ENCODE results near the gene ELMO2. TPM values are rescaled to one million over a fixed set of nuclear protein-coding genes. Genes with fewer than 3 reads are reported as not detected.

ELMO2 gene, protein sequence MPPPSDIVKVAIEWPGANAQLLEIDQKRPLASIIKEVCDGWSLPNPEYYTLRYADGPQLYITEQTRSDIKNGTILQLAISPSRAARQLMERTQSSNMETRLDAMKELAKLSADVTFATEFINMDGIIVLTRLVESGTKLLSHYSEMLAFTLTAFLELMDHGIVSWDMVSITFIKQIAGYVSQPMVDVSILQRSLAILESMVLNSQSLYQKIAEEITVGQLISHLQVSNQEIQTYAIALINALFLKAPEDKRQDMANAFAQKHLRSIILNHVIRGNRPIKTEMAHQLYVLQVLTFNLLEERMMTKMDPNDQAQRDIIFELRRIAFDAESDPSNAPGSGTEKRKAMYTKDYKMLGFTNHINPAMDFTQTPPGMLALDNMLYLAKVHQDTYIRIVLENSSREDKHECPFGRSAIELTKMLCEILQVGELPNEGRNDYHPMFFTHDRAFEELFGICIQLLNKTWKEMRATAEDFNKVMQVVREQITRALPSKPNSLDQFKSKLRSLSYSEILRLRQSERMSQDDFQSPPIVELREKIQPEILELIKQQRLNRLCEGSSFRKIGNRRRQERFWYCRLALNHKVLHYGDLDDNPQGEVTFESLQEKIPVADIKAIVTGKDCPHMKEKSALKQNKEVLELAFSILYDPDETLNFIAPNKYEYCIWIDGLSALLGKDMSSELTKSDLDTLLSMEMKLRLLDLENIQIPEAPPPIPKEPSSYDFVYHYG
- 10 to 100 TPM; 56.4 to 56.5 TPM for total RNA-seq

DNA sequence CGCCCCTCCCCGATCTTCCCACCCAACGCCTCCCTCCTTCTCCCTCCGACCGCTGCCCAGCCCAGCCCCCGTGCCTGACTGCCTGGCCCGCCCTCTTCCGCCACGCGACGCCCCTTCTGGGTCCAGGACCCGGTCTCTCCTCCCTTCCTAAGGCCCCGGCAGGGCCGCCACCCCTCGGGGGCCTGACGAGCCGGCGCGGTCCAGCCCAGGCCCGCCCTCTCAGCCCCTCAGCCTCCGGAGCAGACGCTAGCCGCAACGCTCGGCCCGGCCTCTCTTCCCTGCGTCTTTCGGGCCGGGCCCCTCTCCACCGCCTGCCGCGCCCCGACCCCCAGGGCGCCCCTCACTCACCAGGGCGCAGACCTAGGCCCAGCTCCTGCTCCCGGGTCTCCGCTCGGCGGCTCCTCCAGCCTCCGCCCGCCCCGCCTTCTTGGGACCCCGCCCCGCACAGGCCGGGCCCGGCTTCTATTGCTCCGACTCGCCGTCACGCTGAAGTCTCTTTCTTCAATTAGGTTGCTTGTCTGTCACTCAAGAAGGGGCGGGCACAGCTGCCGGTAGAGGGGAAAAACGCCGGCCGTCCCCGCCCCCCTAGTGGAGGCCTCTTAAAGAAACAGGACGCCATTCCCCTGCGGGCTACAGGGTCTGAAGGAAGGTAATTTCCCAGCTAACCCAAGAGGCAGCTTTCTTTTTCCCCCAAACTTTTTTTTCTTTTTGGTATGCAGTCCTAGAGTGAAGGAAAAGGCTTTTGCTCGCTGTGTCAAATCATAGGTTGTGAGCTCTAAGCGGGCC is at the start of gene ELMO2:
ELMO2 (minus strand) TSS at position 416 of the 786 bp plus-strand sequence. CDS start 12,133 bp downstream, outside the sequence.
- ChIA-PET CTCF (interaction anchor here (0.5 to 1.9 kb wide), 3 partner anchors 22 to 101 kb away, joined by 3 to 6 read pairs (median 6); no protein-coding TSS in a partner anchor), POLR2A (interaction anchor here (0.7 to 1.5 kb wide), 2 partner anchors 9 to 43 kb away, joined by 3 to 13 read pairs; no protein-coding TSS in a partner anchor)

DNA sequence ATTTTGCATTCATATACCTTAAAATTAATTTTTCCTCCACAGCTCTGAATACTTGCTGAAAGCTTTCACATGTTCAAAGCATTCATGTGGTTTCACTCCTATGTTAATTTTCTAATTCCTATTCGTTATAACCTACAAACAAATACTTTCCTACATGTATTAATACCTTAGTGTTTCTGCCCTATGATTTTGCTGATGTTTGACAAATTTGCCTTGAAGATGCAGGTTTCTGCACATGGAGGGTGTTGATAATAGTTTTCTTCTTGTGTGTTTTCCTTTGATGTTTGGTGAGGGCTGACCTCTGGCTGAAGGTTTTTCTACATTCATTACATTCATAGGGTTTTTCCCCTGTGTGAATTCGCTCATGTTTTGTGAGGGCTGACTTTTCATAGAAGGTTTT is 49.3 kb upstream of the ELMO2 start:
- ChIA-PET CTCF (no interaction called here), POLR2A (no interaction called here)

DNA sequence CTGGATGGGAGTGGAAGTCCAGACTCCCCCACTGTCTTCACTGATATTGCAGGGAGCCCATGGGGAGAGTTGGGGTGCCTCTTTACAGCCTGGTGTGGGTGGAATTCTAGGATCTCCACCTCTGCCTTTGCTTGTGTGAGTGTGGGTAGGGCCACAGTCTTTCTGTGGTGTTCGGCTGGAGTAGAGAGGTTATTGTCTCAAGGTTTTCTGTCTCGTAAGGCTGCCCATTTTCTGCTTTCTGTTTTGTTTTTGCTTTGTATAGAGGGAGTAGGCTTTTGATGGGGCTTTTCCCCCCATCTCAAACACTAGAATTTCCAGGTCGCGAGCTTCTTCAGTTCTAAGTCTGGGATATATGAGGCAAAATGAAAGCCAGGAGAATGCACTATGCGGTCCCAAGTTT is 40.4 kb upstream of the ELMO2 start:
- POLR2A ChIA-PET, result no interaction called here
- CTCF ChIA-PET, result no interaction called here

DNA sequence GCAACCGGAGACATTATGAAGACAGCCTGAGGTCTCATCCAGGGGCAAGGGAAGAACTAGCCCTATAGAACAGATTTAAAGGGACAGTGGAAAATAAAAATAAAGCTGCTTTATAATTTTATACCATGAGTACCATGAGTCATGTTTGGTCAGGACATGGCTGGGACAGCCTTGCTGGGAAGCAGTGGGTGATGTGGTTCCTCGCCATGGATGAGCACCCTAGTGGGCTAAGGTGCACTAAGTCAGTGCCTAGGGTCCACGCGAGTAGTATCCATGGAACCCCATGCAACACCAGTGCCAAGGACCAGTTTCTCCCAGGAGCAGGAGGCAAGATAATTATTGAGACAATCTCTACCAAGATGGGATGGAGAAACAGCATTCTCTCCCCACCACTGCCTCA is 33.4 kb upstream of the ELMO2 start:
- ChIA-PET CTCF (no interaction called here), POLR2A (no interaction called here)

DNA sequence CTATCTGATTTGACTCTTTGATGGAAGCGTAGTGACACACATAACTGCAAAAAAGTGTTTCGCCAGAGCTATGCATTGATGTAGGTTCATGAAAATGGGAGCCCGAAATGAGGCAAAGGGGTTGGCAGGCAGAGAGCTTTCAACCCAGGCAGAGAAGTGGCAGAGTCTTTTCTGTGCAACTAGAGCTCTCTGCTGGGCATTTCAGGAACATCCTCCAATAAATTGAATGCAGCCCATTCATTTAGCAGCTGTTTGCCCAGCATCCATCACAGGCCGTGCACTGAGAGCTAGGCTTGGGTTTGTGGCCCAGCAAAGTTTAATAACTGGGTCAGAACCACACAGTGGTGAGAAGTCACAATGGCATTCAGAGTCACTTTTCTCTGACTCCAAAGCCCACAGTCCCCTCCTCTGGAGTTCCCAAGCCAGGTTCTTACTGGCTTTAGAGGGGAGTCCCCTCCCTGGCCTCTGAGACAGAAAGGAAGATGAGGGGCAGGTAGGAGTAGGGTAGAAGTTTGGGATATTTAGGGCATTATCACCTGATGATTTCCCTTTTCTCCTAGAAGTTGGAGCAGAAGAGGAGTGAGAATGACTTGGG is 31.8 kb upstream of the ELMO2 start:
- ChIA-PET CTCF (interaction anchor here (0.8 to 2.1 kb wide), 3 partner anchors 44 to 307 kb away, joined by 3 to 11 read pairs (median 3); no protein-coding TSS in a partner anchor), POLR2A (no interaction called here)

GRCh38 chr20:46435146-46435545 is 28.7 kb upstream of the ELMO2 start:
- ChIA-PET CTCF (no interaction called here), POLR2A (no interaction called here)

- POLR2A ChIA-PET, result no interaction called here
- CTCF ChIA-PET, result no interaction called here
Measured at GRCh38 chr20:46434597-46434996, 28.2 kb upstream of the ELMO2 start.

- POLR2A ChIA-PET, result no interaction called here
- CTCF ChIA-PET, result interaction anchor here (0.6 kb wide), 1 partner anchor 1085 kb away, joined by 3 read pairs; no protein-coding TSS in a partner anchor
Measured at GRCh38 chr20:46433051-46433450, 26.6 kb upstream of the ELMO2 start.

DNA sequence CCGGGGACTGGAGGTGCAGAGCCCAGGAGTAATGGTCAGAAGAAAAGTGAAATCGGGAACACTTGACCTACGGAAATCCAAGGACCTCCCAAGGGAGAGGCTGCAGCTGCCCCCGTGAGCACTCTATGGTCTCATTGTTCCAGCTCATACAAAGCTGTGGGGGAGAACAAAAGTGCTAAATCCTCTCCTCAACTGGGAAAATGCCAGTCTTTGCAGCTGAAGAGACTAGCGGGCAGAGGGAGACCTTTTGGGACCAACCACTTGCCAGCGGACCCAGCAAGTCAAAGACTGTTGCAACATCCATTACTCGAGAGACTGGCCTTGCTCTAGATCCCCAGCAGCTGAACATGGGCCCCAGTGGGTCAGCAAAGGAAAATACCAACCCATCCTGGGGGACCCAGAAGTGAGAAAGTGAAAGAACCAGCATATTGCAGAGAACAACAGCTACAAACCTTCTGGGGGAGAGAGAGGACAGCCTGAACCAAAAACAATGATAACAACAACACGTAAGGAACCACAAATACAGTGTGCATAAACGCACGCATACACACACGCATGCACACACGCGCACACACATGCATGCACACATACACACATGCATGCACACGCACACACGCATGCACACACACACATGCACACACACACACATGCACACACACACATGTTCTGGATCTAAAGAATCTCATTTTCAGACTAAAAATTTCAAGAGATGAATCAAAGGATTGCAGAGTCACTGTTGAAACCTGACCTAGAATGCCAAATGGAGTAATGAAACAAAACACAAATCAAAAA is 24.7 kb upstream of the ELMO2 start:
- ChIA-PET POLR2A (no interaction called here), CTCF (no interaction called here)

GRCh38 chr20:46427384-46427783 is 21.0 kb upstream of the ELMO2 start:
- POLR2A ChIA-PET, result no interaction called here
- CTCF ChIA-PET, result no interaction called here

DNA sequence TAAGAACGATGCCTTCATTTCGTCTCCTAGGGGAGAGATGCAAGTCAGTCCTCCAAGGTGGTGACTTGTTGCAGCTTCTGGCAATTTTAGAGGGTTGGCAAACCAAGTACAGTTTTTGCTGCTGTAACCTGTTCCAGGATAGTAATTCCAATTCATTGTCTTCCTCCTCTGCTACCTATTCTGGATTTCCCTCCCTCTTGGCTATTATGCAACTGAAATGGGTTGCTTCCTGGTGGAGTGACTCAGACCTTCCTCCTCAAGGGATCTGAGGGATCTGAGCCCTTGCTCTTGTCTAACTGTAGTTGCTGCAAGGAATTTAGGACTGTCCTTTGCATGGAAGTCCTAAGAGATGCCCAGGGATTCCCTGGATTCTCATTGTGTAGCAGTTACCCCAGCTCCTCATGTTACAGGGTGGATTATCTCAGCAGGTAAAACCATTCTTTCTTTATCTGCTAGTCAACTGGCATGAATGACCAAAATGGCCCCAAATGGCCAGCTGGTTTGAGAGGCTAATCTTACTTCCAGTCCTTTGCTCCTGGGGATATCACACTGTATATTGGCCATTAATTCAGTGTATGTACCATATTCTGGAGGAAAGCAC is 17.6 kb upstream of the ELMO2 start:
- POLR2A ChIA-PET, result no interaction called here
- CTCF ChIA-PET, result no interaction called here

- POLR2A ChIA-PET, result no interaction called here
Measured at GRCh38 chr20:46423342-46423741, 16.9 kb upstream of the ELMO2 start.

DNA sequence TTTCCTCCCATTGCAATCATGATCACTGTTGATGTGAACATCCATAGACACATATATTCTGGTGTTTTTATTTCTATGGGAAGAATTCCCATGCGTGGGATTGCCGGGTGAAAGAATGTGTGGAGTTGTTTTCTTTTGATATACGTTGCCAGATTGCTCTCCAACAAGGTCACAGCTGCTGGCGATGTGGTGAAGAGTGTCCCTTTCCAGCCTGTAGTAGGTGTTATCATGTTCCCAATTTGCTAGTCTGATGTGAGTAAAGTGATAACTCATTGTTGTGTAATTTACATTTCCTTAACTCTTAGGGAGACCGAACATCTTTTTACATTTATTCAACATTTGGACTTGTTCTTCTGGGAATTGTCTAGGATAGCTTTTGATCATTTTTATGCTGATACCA is 14.5 kb upstream of the ELMO2 start:
- CTCF ChIA-PET, result interaction anchor here (0.6 to 1.2 kb wide), 4 partner anchors 24 to 1058 kb away, joined by 3 read pairs; no protein-coding TSS in a partner anchor
- POLR2A ChIA-PET, result no interaction called here

More at GRCh38 chr20:46423342-46423741, 16.9 kb upstream of the ELMO2 start:
- CTCF ChIA-PET, result interaction anchor here (0.5 kb wide), 1 partner anchor 12 kb away, joined by 3 read pairs; no protein-coding TSS in a partner anchor

DNA sequence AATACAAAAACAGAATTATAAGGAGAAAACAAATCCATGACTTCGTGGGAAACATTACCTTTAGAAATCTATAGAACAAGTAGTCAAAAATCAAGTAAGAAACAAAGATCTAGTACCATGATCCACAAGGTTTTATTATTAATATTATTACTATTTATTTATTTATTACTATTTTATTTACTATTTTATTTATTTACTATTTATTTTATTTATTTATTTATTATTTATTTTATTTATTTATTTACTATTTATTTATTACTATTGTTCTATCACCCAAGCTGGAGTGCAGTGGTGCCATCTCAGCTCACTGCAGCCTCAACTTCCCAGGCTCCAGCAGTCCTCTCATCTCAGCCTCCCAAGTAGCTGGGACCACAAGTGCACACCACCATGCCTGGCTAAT is 13.5 kb upstream of the ELMO2 start:
- ChIA-PET POLR2A (no interaction called here), CTCF (interaction anchor here (0.7 to 1.0 kb wide), 2 partner anchors 25 to 71 kb away, joined by 3 read pairs; no protein-coding TSS in a partner anchor)

DNA sequence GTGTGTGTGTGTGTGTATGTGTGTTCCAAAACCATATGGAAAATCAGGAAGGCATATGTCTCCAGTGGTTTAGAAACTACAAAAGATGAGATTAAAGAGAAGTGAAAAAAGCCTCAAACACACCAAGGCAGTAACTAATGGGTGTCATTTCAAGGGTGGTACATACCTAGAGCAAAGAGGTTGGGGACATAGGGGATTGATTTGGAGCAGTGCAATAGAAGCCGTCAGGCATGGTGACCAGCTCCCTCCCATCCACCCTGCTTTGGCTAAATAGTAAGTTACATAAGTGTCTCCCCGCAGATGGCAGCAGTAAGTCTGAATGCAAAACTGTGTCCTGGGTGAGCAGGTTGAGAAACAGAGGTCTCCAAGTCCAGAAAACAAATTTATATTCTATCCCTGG is 10.4 kb upstream of the ELMO2 start:
- ChIA-PET POLR2A (no interaction called here), CTCF (no interaction called here)

DNA sequence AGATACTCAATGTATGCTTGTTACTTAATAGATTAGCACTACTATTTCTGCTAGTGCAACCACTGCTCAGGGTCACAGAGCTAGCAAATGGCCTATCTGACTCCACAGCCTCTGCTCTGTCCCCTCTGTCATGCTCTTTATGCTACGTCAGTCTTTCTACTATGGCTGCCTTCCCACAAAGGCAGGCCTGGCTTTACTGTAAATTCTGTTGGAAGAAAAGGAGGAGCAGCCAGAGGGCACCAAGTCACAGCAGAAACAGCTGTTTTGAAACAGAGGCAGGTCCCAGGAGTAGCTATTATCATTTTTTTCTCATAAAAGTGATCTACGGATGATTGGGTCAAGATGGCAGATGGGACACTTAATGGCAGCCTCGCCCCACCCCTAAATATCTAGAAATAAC is 10.0 kb upstream of the ELMO2 start:
- ChIA-PET CTCF (no interaction called here), POLR2A (no interaction called here)

- CTCF ChIA-PET, result no interaction called here
- POLR2A ChIA-PET, result no interaction called here
Measured at GRCh38 chr20:46415773-46416172, 9.4 kb upstream of the ELMO2 start.

DNA sequence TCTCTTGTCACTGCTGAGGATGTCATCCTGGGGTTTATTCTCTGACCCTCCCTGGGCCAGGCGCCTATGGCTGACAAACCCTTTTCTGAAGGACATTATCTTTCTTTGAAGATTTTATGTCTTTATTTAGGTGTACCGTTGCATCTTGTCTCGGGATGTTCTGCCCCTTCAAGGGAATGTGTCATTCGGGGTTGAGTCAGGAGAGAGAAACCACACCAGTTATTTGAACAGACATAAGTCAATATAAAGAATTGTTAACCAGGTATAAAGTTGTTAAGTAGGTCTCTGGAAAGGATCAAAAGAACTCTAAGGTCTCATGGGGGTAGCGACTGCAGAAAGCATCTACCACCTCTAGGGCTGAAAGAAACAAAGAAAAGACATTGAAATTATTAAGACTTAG is 8.2 kb upstream of the ELMO2 start:
- ChIA-PET POLR2A (no interaction called here), CTCF (no interaction called here)

GRCh38 chr20:46411637-46412036 is 5.2 kb upstream of the ELMO2 start:
- POLR2A ChIA-PET, result no interaction called here

More at GRCh38 chr20:46411637-46412036, 5.2 kb upstream of the ELMO2 start:
- CTCF ChIA-PET, result interaction anchor here (0.6 to 1.1 kb wide), 4 partner anchors 12 to 106 kb away, joined by 3 read pairs; no protein-coding TSS in a partner anchor
